PC-3 (cell line): Measurements from ENCODE around the gene ACSL4. TPM values are rescaled to one million over a fixed set of nuclear protein-coding genes. Genes with fewer than 3 reads are reported as not detected.
A peak's percentile ranks its signal among the peaks of the same experiment; 100 is the strongest.

ENCODE experiments used
- ATAC-seq: fragments of 200-7000 bp; cut with Tn5 transposase; 2 replicates; pipeline ENCODE4 v1.9.1; 2020; ENCODE audit warnings: mild to moderate bottlenecking, moderate library complexity
- BruUV-seq: library from RNA; stranded (reverse); fragments of 400-500 nt; replicated peaks from 2 replicates; lab custom pipeline; 2021; lab: Mats Ljungman, UMichigan
- CTCF ChIA-PET: fragments of 300-600 bp; sonication (Branson Sonifier 250); formaldehyde crosslinking; loops from one replicate; lab custom pipeline; 2022; ENCODE audit warnings: antibody characterized with exemption; lab: Charles Lee
- POLR2A ChIA-PET: fragments of 300-600 bp; sonication (Branson Sonifier 250); formaldehyde crosslinking; loops from one replicate; lab custom pipeline; 2022; ENCODE audit warnings: antibody characterized with exemption; ENCODE audit not compliant: unreplicated experiment; lab: Charles Lee
- DNase-seq: peaks from one replicate; pipeline ENCODE4 v3.0.0-alpha.2; 2015
- H2AFZ ChIP-seq: fragments of 300-600 bp; sonication (generic); 2 replicates; pipeline ENCODE4 v1.6.0; 2016; ENCODE audit warnings: antibody characterized with exemption, low read length
- H3F3A ChIP-seq: fragments of 300-600 bp; sonication (generic); one replicate; pipeline ENCODE4 v1.6.0; 2017; ENCODE audit warnings: antibody characterized with exemption, low read length, control low read depth, mild to moderate bottlenecking; ENCODE audit not compliant: unreplicated experiment
- H3K27ac ChIP-seq: fragments of 300-600 bp; sonication (generic); 2 replicates; pipeline ENCODE4 v1.5.1; 2016; ENCODE audit warnings: mild to moderate bottlenecking, low read length
- H3K27me3 ChIP-seq: fragments of 300-600 bp; sonication (generic); 2 replicates; pipeline ENCODE4 v1.6.1; 2016; ENCODE audit warnings: low read length, mixed read lengths
- H3K36me3 ChIP-seq: fragments of 300-600 bp; sonication (generic); 2 replicates; pipeline ENCODE4 v1.6.1; 2016; ENCODE audit warnings: low read depth, mixed run types, low read length, mixed read lengths
- H3K4me1 ChIP-seq: fragments of 300-600 bp; sonication (generic); 2 replicates; pipeline ENCODE4 v1.5.1; 2016; ENCODE audit warnings: low read length; ENCODE audit not compliant: insufficient read depth
- H3K4me2 ChIP-seq: fragments of 300-600 bp; sonication (generic); 2 replicates; pipeline ENCODE4 v1.6.0; 2016; ENCODE audit warnings: low read length
- H3K4me3 ChIP-seq: fragments of 300-600 bp; sonication (generic); 2 replicates; pipeline ENCODE4 v1.5.1; 2016; ENCODE audit warnings: mild to moderate bottlenecking, low read length, mixed read lengths
- H3K79me2 ChIP-seq: fragments of 300-600 bp; sonication (generic); 2 replicates; pipeline ENCODE4 v1.6.1; 2017; ENCODE audit warnings: low read length, mixed read lengths
- H3K9ac ChIP-seq: fragments of 300-600 bp; sonication (generic); 2 replicates; pipeline ENCODE4 v1.6.0; 2016; ENCODE audit warnings: mild to moderate bottlenecking, low read length
- H3K9me2 ChIP-seq: fragments of 300-600 bp; sonication (generic); replicated peaks from 2 replicates; pipeline ENCODE4 v1.6.1; 2016; ENCODE audit warnings: mixed run types, low read length, mixed read lengths
- H3K9me3 ChIP-seq: fragments of 300-600 bp; sonication (generic); 2 replicates; pipeline ENCODE4 v1.6.1; 2016; ENCODE audit warnings: low read length, mixed read lengths
- H4K20me1 ChIP-seq: fragments of 300-600 bp; sonication (generic); 2 replicates; pipeline ENCODE4 v1.6.1; 2016; ENCODE audit warnings: low read length, mixed read lengths
- CTCF ChIP-seq: fragments of 300-600 bp; sonication (generic); conservative IDR thresholded peaks from 2 replicates; pipeline ENCODE4 v1.5.1; 2017; ENCODE audit warnings: antibody characterized with exemption, low read depth, mild to moderate bottlenecking, low read length
- EZH2 ChIP-seq: fragments of 300-600 bp; sonication (generic); IDR thresholded peaks from one replicate; pipeline ENCODE4 v1.6.1; 2017; ENCODE audit warnings: antibody characterized with exemption, mild to moderate bottlenecking, low read length; ENCODE audit not compliant: unreplicated experiment
- EZH2phosphoT487 ChIP-seq: fragments of 300-600 bp; sonication (generic); IDR thresholded peaks from 2 replicates; pipeline ENCODE4 v1.6.1; 2018; ENCODE audit warnings: mild to moderate bottlenecking, antibody characterized with exemption, low read length, borderline replicate concordance
- intact Hi-C: fragments of 100-400 bp; cut with micrococcal nuclease; formaldehyde crosslinking; loops from 2 replicates; pipeline ENCODE4 v1.9.0; 2023
- total RNA-seq: library from RNA; depleted of rRNA; stranded (reverse); fragments of >200 nt; gene quantifications from 2 replicates; pipeline ENCODE4 v1.2.3, GENCODE V29; 2014

The ACSL4 gene
- total RNA-seq, 1 experiment from 2014 or later, result 41.7 TPM

- Histone ChIP-seq H3K9ac (no peak overlapping the region), H3K27me3 (no peaks in the 10 kb centered on the region), H3K9me2 (no peaks in the 10 kb centered on the region), H3K4me2 (no peak overlapping the region), H2AFZ (no peak overlapping the region), H3F3A (no peaks in the 10 kb centered on the region), H3K36me3 (no peaks in the 10 kb centered on the region), H3K9me3 (no peaks in the 10 kb centered on the region), H3K27ac (no peak overlapping the region), H4K20me1 (no peaks in the 10 kb centered on the region), H3K4me3 (no peak overlapping the region), H3K4me1 (no peaks in the 10 kb centered on the region), H3K79me2 (no peaks in the 10 kb centered on the region)
- ChIA-PET POLR2A (no interaction called here), CTCF (interaction anchor here (0.5 to 1.4 kb wide), 7 partner anchors 59 to 409 kb away, joined by 3 to 5 read pairs (median 3); no protein-coding TSS in a partner anchor)
- BruUV-seq, result no TSS peak
- peak; percentile 42; the same call in 1 of the 2 replicates for ATAC-seq
- intact Hi-C loops, result no loop called here
- TF ChIP-seq EZH2 (no peak), CTCF (peak; percentile 66)
- peak; percentile 39 for DNase-seq
Measured at GRCh38 chrX:109635146-109635545, 97.9 kb downstream of the ACSL4 start.

DNA sequence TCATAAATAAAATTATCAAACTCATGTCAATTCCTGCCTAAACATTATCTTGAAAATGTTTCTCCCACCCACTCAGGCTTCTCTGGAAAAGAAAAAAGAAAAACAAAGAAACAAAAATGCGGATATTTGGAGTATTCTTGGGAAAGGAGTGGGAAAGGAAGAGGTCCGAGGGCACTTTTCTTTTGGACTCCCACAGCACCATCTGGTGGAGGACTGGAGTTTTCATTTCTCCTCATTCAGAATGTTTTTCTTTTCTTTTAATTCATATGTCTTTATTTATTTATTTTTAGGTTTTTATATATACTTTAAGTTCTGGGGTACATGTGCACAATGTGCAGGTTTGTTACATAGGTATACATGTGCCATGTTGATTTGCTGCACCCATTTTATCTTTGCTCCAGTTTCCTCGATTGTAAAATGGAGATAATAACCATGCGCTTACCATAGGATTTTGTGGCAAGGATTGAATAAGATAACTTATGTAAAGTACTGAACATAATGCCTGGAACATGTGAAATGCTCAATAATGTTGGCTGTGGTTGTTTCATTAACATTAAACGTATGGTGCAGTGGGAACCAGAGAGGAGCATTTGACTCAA, 100.1 kb downstream of the ACSL4 start:
- H3K4me2 ChIP-seq, result no peak overlapping the region
- CTCF ChIA-PET, result no interaction called here
- no peaks in the 10 kb centered on the region for H3K9me3 ChIP-seq
- TF ChIP-seq EZH2 (no peak), CTCF (peak; percentile 55), EZH2phosphoT487 (no peak)
- ATAC-seq (no peak), DNase-seq (peak; percentile 52)
- intact Hi-C loops, result loop anchor here (1.0 kb wide), 1 partner anchor 148 kb away; no protein-coding TSS in a partner anchor
- H3K9ac ChIP-seq, result no peak overlapping the region
- H3K79me2 ChIP-seq, result no peaks in the 10 kb centered on the region
- no TSS peak for BruUV-seq
- H2AFZ ChIP-seq, result no peak overlapping the region
- POLR2A ChIA-PET, result no interaction called here
- H3K27me3 ChIP-seq, result no peaks in the 10 kb centered on the region
- H4K20me1 ChIP-seq, result no peaks in the 10 kb centered on the region
- H3K9me2 ChIP-seq, result no peaks in the 10 kb centered on the region
- no peaks in the 10 kb centered on the region for H3K36me3 ChIP-seq
- H3K4me1 ChIP-seq, result no peaks in the 10 kb centered on the region
- H3K4me3 ChIP-seq, result no peak overlapping the region
- no peak overlapping the region for H3K27ac ChIP-seq
- H3F3A ChIP-seq, result no peaks in the 10 kb centered on the region

GRCh38 chrX:109629310-109629709, 103.7 kb downstream of the ACSL4 start:
- no peak overlapping the region for H3K9ac ChIP-seq
- H3F3A ChIP-seq, result no peaks in the 10 kb centered on the region
- no peak overlapping the region for H3K27ac ChIP-seq
- H3K4me1 ChIP-seq, result no peaks in the 10 kb centered on the region
- no peaks in the 10 kb centered on the region for H4K20me1 ChIP-seq
- DNase-seq, result no peak
- no peaks in the 10 kb centered on the region for H3K9me2 ChIP-seq
- no peak overlapping the region for H2AFZ ChIP-seq
- POLR2A ChIA-PET, result no interaction called here
- intact Hi-C loops, result no loop called here
- H3K9me3 ChIP-seq, result no peaks in the 10 kb centered on the region
- CTCF ChIA-PET, result no interaction called here
- TF ChIP-seq EZH2phosphoT487, result no peak
- no peaks in the 10 kb centered on the region for H3K36me3 ChIP-seq
- no peak overlapping the region for H3K4me2 ChIP-seq
- H3K4me3 ChIP-seq, result no peak overlapping the region
- BruUV-seq, result no TSS peak
- no peak for ATAC-seq
- no peaks in the 10 kb centered on the region for H3K27me3 ChIP-seq
- H3K79me2 ChIP-seq, result no peaks in the 10 kb centered on the region
